GM15510 (cell line): Measurements from ENCODE around the gene TAL1.

Experiments used
- POLR2A ChIP-seq: IDR thresholded peaks from 3 replicates; pipeline ENCODE4 v1.6.1; 2011; ENCODE audit warnings: borderline replicate concordance; ENCODE audit not compliant: insufficient read length; ENCODE audit errors: extremely low read depth

The TAL1 gene

GRCh38 chr1:47178020-47178419, 54.0 kb downstream of the TAL1 start:
- TF ChIP-seq POLR2A: no peak

GRCh38 chr1:47175227-47175934, 56.6 kb downstream of the TAL1 start:
- TF ChIP-seq POLR2A: no peak

- TF ChIP-seq POLR2A: no peak
Measured at GRCh38 chr1:47174656-47175020, 57.4 kb downstream of the TAL1 start.

- no peak for TF ChIP-seq POLR2A
Measured at GRCh38 chr1:47172782-47173181, 59.2 kb downstream of the TAL1 start.
